HCT116 (cell line): ENCODE data around the gene POLN.

ENCODE experiments used
- CTCF ChIP-seq, 3 experiments: fragments of 200-600 bp in 1 of 3; sonication (generic) in 1 of 3; IDR thresholded peaks in 2 of 3; conservative IDR thresholded peaks in 1 of 3; 2 replicates each; pipeline ENCODE4 v1.5.1; 2012 to 2017; ENCODE audit warnings: low read depth in 2 of 3, low read length in 2 of 3, antibody characterized with exemption in 1 of 3, borderline replicate concordance in 1 of 3, control low read depth in 1 of 3, mild to moderate bottlenecking in 1 of 3, mixed read lengths in 1 of 3, mixed run types in 1 of 3, moderate library complexity in 1 of 3; ENCODE audit not compliant: insufficient read depth in 1 of 3
- ZFX ChIP-seq: fragments of 450-650 bp; IDR thresholded peaks from 2 replicates; pipeline ENCODE4 v1.6.1; 2017

GRCh38 chr4:2087170-2087569 is 154.8 kb downstream of the POLN start:
- TF ChIP-seq CTCF (IDR thresholded peaks at IDR 0.05 in 2 of 3, conservative IDR thresholded peaks at IDR 0.05 in 1 of 3; ENCODE audit: borderline replicate concordance in 1 of 3, insufficient read depth in 1 of 3, low read depth in 2 of 3, low read length in 2 of 3), result peak; percentile 15 to 52 (median 30); a peak in 4 of 6 replicates
- no peak for TF ChIP-seq ZFX
